Ovary (tissue), 3 donors: ENCODE measurements around the gene FNBP1.

Source experiments
- CTCF ChIP-seq, 3 donors: fragments of 450-650 bp in 2 of 3; fragments of 200-600 bp in 1 of 3; IDR thresholded peaks; one replicate each; pipeline versions ENCODE4 v1.5.1 to v1.8.0; 2016 to 2022; ENCODE audit warnings: antibody characterized with exemption in 3 of 3, mild to moderate bottlenecking in 1 of 3
- EP300 ChIP-seq: sonication (generic); formaldehyde crosslinking; IDR thresholded peaks from one replicate; pipeline ENCODE4 v1.6.1; 2017; ENCODE audit warnings: antibody characterized with exemption
- POLR2A ChIP-seq: fragments of 450-650 bp; IDR thresholded peaks from one replicate; pipeline ENCODE4 v1.6.1; 2017; ENCODE audit warnings: antibody characterized with exemption, mild to moderate bottlenecking, moderate library complexity
- donor health status: DM: no; HTN: no; CAD: no.

DNA sequence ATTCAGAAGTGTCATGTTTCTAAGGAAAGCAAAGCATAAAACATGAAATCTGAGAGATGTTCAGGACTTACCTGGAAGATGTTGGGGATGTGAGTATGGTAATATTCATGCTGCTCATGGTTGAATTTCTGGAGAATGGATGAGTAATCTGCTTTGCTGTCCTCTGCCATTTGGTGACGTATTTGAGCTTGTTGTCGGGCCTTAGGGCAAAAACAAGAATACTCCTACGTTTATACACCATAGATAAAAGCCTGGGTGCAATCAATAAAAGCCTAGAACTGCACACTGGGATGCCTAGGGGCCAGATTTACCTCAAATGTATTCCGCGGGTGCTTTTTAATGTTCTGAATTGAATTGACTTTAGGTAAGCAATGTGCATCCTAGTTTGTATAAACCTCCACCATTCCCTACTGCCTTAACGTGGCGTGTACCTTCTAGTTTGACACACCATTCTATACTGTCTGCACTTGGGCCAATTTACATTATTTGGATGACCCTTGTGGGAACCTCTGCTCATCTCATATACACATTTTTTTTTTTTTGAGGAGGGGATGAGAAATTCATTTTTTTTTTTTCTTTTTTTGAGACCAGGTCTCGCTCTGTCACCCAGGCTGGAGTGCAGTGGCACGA lies 113.4 kb downstream of the FNBP1 start:
- TF ChIP-seq CTCF (IDR thresholded peaks at IDR 0.05) (no peak), POLR2A (no peak), EP300 (no peak)
